CD4-positive, alpha-beta T cell treated with Interleukin-15 for 4 hours (primary cell): ENCODE results near the gene IL22RA2.

Source experiments
- DNase-seq: peaks from one replicate; pipeline ENCODE4 v3.0.0-alpha.2; 2020; ENCODE audit warnings: low spot score

Gene IL22RA2

GRCh38 chr6:137197684-137198645, 24.5 kb upstream of the IL22RA2 start:
- DNase-seq = no peak

GRCh38 chr6:137193256-137194070, 20.0 kb upstream of the IL22RA2 start:
- no peak for DNase-seq

GRCh38 chr6:137192821-137193220, 19.4 kb upstream of the IL22RA2 start:
- no peak for DNase-seq

GRCh38 chr6:137191670-137192069, 18.2 kb upstream of the IL22RA2 start:
- DNase-seq = no peak

GRCh38 chr6:137191236-137191635, 17.8 kb upstream of the IL22RA2 start:
- DNase-seq = no peak

- no peak for DNase-seq
Measured at GRCh38 chr6:137190583-137191094, 17.2 kb upstream of the IL22RA2 start.

- no peak for DNase-seq
Measured at GRCh38 chr6:137188855-137189254, 15.4 kb upstream of the IL22RA2 start.

GRCh38 chr6:137185290-137185689, 11.8 kb upstream of the IL22RA2 start:
- DNase-seq = no peak

- no peak for DNase-seq
Measured at GRCh38 chr6:137182654-137183073, 9.2 kb upstream of the IL22RA2 start.

GRCh38 chr6:137181891-137182653, 8.6 kb upstream of the IL22RA2 start:
- no peak for DNase-seq

GRCh38 chr6:137177611-137178010, 4.2 kb upstream of the IL22RA2 start:
- no peak for DNase-seq

GRCh38 chr6:137176729-137177128, 3.3 kb upstream of the IL22RA2 start:
- no peak for DNase-seq

- DNase-seq = no peak
Measured at GRCh38 chr6:137175868-137176245, 2.4 kb upstream of the IL22RA2 start.

- no peak for DNase-seq
Measured at GRCh38 chr6:137175157-137175867, 1.9 kb upstream of the IL22RA2 start.

- no peak for DNase-seq
Measured at GRCh38 chr6:137172734-137173431, 561 bp downstream of the IL22RA2 start.

- DNase-seq = no peak
Measured at GRCh38 chr6:137171824-137172733, 1.4 kb downstream of the IL22RA2 start.

- DNase-seq = no peak
Measured at GRCh38 chr6:137171053-137171374, 2.4 kb downstream of the IL22RA2 start.

GRCh38 chr6:137170266-137171052, 3.0 kb downstream of the IL22RA2 start:
- DNase-seq = no peak
